OCI-LY7 (cell line): ENCODE results near the gene STK11IP.

Experiments
- CTCF ChIP-seq: fragments of 200-600 bp; sonication (generic); conservative IDR thresholded peaks from 2 replicates; pipeline ENCODE4 v1.5.1; 2014; ENCODE audit warnings: mild to moderate bottlenecking, antibody characterized with exemption, low read length, moderate library complexity, mixed read lengths
- EZH2phosphoT487 ChIP-seq: fragments of 200-600 bp; sonication (generic); IDR thresholded peaks from 2 replicates; pipeline ENCODE4 v1.6.1; 2018; ENCODE audit warnings: low read depth, borderline replicate concordance, mild to moderate bottlenecking, mixed run types, antibody characterized with exemption, low read length, moderate library complexity, mixed read lengths

DNA sequence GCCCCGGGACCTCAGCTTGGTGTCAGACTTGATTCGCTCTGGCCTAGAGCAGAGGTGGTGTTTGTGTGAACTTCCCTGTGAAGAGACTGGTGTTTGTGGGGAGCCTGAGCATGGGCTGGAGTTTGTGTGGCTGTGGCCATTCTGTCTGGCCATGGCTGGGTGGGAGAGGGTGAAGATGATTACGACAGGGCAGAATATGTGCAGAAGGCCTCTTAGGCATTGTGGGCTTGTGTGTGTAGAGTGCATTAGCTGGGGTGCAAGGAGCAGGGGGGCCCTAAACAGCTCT, 36.8 kb upstream of the STK11IP start:
- TF ChIP-seq CTCF: no peak
- TF ChIP-seq EZH2phosphoT487: no peak
